Renal cortical epithelial cell (primary cell): Measurements from ENCODE around the gene JARID2. TPM values are rescaled to one million over a fixed set of nuclear protein-coding genes. Genes with fewer than 3 reads are reported as not detected.

ENCODE experiments used
- DNase-seq: peaks from one replicate; pipeline ENCODE4 v3.0.0-alpha.2; 2011; ENCODE audit warnings: low read depth
- total RNA-seq: library from RNA; depleted of rRNA; stranded (reverse); fragments of >200 nt; gene quantifications from 2 replicates; pipeline ENCODE4 v1.2.3, GENCODE V29; 2014

Gene JARID2
- total RNA-seq, 1 donor from 2014 or later = 8.5 TPM

DNA sequence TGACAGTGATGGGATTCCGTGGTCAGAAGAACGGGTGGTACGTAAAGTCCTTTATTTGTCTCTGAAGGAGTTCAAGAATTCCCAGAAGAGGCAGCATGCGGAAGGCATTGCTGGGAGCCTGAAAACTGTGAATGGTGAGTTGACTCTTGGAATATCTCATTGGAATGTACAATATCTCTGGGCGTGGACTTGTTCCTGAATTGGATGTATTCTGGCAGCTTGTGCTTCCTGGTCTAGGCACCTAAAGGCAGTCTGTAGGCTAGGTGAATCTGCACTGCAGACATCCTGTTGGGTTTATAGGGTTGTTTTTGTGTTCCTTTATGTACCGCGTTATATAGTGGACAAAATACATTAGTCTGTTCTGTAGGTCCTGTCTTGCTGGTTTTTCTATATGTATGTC lies 128.2 kb downstream of the JARID2 start:
- DNase-seq = no peak

- no peak for DNase-seq
Measured at GRCh38 chr6:15375018-15375417, 129.1 kb downstream of the JARID2 start.

GRCh38 chr6:15375638-15376290 lies 129.9 kb downstream of the JARID2 start:
- DNase-seq = no peak

- DNase-seq = no peak
Measured at GRCh38 chr6:15376900-15377487, 131.1 kb downstream of the JARID2 start.

DNA sequence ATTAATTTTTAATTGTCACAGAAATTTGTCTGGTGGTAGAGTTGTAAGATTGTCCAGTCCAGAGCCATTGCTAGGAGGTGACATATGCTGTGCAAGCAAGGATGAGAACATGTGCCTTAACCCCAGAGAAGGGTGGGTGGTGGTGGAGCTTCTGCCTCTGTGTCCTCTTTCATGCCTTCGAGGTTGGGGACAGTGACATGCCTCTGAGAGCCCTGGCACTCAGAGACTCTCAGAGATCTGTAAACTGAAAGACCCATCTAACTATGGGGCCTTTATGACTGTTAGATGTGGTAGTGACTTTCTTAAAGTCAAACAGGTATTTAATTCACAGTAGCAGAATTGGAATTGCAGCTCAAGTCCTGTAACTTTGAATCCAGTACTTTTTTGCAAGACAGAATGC lies 132.4 kb downstream of the JARID2 start:
- DNase-seq = no peak

- DNase-seq = no peak
Measured at GRCh38 chr6:15378866-15379265, 133.0 kb downstream of the JARID2 start.

GRCh38 chr6:15380351-15380750 lies 134.5 kb downstream of the JARID2 start:
- DNase-seq = no peak

DNA sequence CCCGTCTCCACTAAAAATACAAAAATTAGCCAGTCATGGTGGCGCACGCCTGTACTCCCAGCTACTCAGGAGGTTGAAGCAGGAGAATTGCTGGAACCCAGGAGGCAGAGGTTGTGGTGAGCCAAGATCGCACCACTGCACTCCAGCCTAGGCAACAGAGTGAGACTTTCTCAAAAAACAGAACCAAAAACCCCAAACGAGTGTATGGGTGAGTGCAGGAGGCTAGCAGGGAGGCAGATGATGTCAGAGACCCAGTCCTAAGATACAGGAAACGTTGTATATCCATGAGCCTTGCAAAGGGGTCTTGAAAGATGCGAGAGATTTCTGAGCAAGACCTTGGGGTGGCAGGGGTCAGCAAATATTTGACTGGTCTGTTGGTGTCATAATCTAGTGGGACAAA lies 136.2 kb downstream of the JARID2 start:
- DNase-seq = no peak

- DNase-seq = no peak
Measured at GRCh38 chr6:15382712-15383111, 136.8 kb downstream of the JARID2 start.

DNA sequence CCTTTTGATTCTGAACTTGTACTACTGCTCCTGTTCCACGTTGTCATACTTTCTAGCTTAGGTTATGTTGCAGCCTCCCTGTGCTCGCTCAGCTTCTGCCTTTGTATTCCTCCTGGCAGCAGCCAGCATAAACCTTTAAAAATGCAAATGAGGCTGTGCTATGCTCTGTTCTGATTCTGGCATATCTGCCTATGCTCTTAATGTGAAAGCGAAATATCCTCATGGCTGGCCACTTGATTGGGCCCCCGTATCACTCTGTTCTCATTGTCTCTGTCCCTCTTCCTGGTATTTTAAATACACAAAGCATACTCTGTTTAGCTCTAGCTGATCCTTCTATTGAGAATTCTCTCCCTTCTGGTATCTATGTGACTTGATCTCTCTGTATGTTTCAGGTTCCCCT lies 139.0 kb downstream of the JARID2 start:
- no peak for DNase-seq

GRCh38 chr6:15385521-15385920 lies 139.7 kb downstream of the JARID2 start:
- DNase-seq = no peak

- no peak for DNase-seq
Measured at GRCh38 chr6:15386110-15386755, 140.4 kb downstream of the JARID2 start.

- no peak for DNase-seq
Measured at GRCh38 chr6:15386756-15387112, 140.9 kb downstream of the JARID2 start.

GRCh38 chr6:15387118-15387517 lies 141.2 kb downstream of the JARID2 start:
- DNase-seq = no peak

- no peak for DNase-seq
Measured at GRCh38 chr6:15389084-15389764, 143.4 kb downstream of the JARID2 start.

- no peak for DNase-seq
Measured at GRCh38 chr6:15389765-15390723, 144.2 kb downstream of the JARID2 start.

DNA sequence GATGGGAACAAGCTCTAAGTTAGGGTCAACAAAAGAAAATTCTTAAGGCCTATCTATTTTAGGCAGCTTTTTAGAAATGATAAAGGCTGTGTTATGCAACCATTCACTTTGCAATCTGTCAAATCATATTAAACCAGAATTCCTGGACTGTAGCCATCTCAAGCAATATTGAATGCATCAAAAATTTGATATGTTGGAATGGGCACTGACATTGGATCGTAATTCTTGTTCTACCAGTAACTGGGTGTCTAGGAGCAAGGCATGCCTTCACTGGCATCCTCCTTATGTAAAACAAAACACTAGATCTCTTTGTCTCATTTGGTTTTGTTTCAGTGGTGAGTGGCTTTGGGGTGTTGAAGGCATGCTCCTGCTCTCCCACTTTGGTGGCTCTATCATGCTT lies 145.6 kb downstream of the JARID2 start:
- DNase-seq = no peak

- DNase-seq = no peak
Measured at GRCh38 chr6:15392182-15392581, 146.3 kb downstream of the JARID2 start.

DNA sequence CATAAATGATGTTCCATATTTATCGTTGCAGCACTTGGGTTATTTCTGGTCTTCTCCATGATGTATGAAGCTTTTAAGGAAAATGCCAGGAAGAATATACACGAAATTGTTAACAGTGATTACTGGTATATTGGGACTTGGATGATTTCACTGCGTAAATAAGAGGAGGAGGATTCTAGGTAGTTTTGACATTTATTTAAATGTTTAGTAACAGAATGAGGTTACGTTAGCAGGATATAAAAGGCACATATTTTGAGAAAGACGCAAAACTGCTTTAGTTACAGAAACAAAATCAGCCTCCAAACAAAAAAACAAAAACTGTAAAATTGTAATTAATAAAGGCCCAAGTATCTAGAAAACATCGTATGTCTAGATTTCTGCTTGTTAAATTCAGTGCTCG lies 147.7 kb downstream of the JARID2 start:
- no peak for DNase-seq

GRCh38 chr6:15395087-15395486 lies 149.2 kb downstream of the JARID2 start:
- DNase-seq = no peak

GRCh38 chr6:15396808-15397207 lies 150.9 kb downstream of the JARID2 start:
- DNase-seq = no peak
